ENCODE measurements around the gene TRMT11. TPM values are rescaled to one million over a fixed set of nuclear protein-coding genes. Genes with fewer than 3 reads are reported as not detected.

TRMT11 gene
- total RNA-seq, 1 donor from 2014 or later: 27.9 TPM

DNA sequence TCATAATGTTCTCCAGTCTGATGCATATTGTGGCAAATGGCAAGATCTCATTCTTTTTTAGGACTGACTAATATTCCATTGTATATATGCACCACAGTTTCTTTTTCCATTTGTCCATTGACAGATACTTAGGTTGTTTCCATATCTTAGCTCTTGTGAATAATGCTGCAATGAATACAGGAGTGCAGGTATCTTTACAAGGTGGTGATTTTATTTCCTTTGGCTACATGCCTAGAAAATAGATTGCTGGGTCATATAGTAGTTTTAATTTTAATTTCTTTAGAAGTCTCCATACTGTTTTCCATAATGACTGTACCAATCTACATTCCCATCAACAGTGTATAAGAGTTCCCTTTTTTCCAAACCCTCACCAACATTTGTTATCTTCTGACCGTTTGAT, 97.5 kb downstream of the TRMT11 start:
- Mint-ChIP-seq H3K27ac (no peak overlapping the region), H3K27me3 (ENCODE audit: insufficient read depth) (no peaks in the 10 kb centered on the region), H3K4me1 (ENCODE audit: low read depth) (no peaks in the 10 kb centered on the region), H3K4me3 (no peak overlapping the region), H3K36me3 (ENCODE audit: low read depth) (no peaks in the 10 kb centered on the region), H3K9me3 (no peaks in the 10 kb centered on the region)
- intact Hi-C loops (cut with micrococcal nuclease): no loop called here
- DNase-seq (ENCODE audit: low spot score): no peak

DNA sequence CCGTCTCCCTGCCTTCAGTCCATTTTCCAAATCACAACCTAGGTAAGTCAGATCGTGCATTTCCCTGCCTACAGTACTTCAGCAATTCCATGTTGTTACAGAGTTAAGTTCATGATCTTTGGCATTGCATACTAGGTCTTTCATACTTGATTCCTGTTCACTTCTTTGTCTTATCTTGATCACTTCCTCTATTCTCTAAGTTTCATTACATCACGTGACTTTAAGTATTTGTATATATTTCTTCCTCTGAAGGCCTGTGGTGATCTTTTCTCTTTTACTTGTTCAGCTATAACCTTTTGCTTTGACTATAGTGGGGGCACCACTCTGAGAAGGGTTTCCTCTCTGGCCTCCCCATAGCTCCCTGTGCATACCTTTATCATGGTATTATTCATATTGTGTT, 100.2 kb downstream of the TRMT11 start:
- Mint-ChIP-seq H3K4me1 (ENCODE audit: low read depth) (no peaks in the 10 kb centered on the region), H3K27me3 (ENCODE audit: insufficient read depth) (no peaks in the 10 kb centered on the region), H3K27ac (no peak overlapping the region), H3K36me3 (ENCODE audit: low read depth) (no peaks in the 10 kb centered on the region), H3K4me3 (no peak overlapping the region), H3K9me3 (no peaks in the 10 kb centered on the region)
- intact Hi-C loops (cut with micrococcal nuclease): no loop called here
- no peak for DNase-seq (ENCODE audit: low spot score)

Other genes with a start within 250 kb of the TRMT11 start
- not detected in 2 replicates for gene HEY2, start 236.9 kb upstream of the TRMT11 start, total RNA-seq
- 56.1 and 59.3 TPM in 2 replicates for gene NCOA7, start 195.6 kb upstream of the TRMT11 start, total RNA-seq
- 9.4 and 9.6 TPM in 2 replicates for gene HINT3, start 29.8 kb upstream of the TRMT11 start, total RNA-seq